Neuron (in vitro differentiated cells): ENCODE measurements around the gene HNMT.

ENCODE experiments used
- H2AFZ ChIP-seq: one replicate; pipeline ENCODE4 v1.6.1; 2013; ENCODE audit warnings: low read depth, mild to moderate bottlenecking, inconsistent platforms, low read length, moderate library complexity
- H3K27me3 ChIP-seq: one replicate; pipeline ENCODE4 v1.6.1; 2013; ENCODE audit warnings: low read length; ENCODE audit not compliant: insufficient read depth
- H3K36me3 ChIP-seq: one replicate; pipeline ENCODE4 v1.6.1; 2013; ENCODE audit warnings: low read length; ENCODE audit not compliant: insufficient read depth
- H3K4me1 ChIP-seq: one replicate; pipeline ENCODE4 v1.6.1; 2013; ENCODE audit warnings: low read length; ENCODE audit not compliant: insufficient read depth
- H3K4me3 ChIP-seq: 2 replicates; pipeline ENCODE4 v1.5.1; 2013; ENCODE audit warnings: mild to moderate bottlenecking, low read length, moderate library complexity
- H3K9me3 ChIP-seq: one replicate; pipeline ENCODE4 v1.6.1; 2013; ENCODE audit warnings: low read length

Gene HNMT

DNA sequence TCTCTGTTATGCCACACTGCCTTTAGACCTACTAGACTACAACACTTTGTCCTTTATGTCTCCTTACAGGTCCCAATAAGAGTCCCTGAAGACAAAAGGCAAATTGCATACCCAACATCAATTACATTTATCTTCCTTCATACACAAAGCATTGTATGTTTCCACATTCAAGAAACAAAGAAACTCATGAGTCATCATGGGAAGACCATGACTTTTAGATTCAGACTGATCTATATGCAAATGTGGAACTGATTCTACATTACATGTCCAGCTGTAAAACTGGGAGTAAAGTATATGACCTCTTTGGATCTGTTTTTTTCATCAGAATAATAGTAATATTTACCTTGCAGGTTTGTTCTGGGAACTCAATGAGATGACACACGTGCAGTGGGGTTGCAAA is 25.2 kb upstream of the HNMT start:
- Histone ChIP-seq H2AFZ (no peak overlapping the region), H3K36me3 (no peaks in the 10 kb centered on the region), H3K4me1 (no peaks in the 10 kb centered on the region), H3K27me3 (no peaks in the 10 kb centered on the region), H3K9me3 (no peaks in the 10 kb centered on the region), H3K4me3 (no peak overlapping the region)

DNA sequence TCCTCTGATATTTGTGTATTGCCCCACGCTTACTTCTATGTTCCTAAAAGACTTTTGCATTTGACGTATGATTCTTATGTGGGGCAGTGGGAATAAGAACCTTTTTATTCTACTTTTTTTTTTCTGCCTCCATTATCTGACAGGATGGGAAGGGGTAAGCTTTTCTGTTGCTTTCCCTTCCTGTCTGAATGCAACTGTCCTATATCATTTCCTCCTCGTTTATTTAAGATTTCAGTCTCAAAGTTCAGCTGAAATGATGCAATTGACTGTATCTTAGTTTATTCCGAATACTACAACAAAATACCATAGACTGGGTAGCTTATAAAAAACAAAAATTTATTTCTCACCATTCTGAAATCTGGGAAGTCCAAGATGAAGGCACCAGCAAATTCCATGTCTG is 24.1 kb upstream of the HNMT start:
- H3K4me1 ChIP-seq = no peaks in the 10 kb centered on the region
- no peaks in the 10 kb centered on the region for H3K36me3 ChIP-seq
- H2AFZ ChIP-seq = no peak overlapping the region
- no peak overlapping the region for H3K4me3 ChIP-seq
- no peaks in the 10 kb centered on the region for H3K27me3 ChIP-seq
- H3K9me3 ChIP-seq = no peaks in the 10 kb centered on the region

DNA sequence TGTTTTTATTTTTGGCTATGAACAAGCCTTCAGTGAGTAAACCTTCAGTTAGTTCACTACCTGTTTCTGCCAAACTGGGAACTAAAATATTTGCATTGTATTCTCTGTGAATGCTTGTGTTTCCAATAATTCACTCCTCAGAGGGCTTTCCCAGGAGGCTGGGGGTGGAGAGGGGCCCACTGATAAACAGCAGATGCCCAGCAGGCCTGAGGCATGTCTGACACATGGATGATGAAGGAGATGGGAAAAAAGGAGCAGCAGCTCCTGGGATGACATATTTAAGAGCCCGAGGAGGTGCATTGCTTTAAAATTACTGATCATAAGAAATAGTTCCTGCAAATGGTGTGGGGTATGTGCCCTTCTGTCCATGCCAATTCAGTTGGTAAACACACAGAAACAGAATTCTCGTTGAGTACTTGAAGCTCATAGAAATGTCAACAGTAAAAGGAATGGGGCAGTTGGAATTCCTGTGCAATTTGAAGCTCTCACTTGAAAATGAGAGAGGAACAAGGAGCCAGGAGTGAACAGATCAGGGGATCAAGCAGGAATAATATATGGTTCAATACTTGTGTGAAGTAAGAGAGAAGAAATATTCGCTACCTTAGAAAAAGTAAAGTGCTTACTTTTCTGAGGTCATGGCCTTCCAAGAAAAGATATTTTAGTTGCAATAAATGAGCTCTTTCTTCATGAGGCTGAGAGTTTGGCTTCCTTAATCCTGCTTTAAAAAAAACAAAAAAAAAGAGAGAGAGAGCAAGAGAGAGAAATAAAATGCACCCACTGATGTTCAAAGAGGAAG is 22.0 kb upstream of the HNMT start:
- no peaks in the 10 kb centered on the region for H3K9me3 ChIP-seq
- H3K4me3 ChIP-seq = no peak overlapping the region
- H3K27me3 ChIP-seq = no peaks in the 10 kb centered on the region
- no peaks in the 10 kb centered on the region for H3K4me1 ChIP-seq
- H2AFZ ChIP-seq = no peak overlapping the region
- H3K36me3 ChIP-seq = no peaks in the 10 kb centered on the region

DNA sequence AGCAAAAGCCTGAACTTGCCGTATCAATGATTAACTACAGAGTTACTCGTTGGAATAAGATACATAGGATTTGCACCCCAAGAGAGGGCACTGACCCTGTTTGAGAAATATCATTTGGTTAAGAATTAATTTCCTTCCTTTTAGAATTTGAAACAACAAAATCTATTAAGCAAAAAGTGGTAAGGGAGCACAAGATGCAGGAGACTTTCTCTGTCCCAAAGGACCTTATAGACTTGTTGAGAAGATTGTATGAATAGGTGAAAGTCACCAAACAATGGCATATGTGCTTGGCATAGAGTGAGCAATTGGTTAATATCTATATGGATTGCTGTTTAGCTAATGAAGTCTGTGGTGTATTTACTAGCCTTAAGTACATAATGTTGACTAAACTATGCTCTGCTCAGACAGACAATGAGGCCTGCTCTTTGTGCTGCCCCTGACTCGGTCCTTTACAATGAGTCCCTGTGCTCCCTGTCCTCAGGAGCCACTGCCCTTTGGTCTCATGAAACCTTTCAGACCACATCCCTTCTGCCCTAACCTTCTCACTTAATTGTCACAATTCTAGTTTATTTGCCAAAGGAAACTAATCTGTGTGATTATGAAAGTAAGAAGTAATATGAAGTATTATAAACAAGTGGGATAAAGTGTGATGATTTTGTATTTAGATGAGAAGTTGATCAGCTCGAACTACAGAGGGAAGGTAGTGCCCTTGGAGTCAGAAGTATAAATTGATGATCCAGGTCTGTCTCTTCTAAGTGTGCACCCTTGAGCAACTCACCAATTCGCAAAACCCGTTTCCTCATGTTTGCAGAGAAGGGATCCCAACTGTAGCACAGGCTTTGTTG is 21.2 kb upstream of the HNMT start:
- Histone ChIP-seq H3K9me3 (no peaks in the 10 kb centered on the region), H3K4me3 (no peak overlapping the region), H3K36me3 (no peaks in the 10 kb centered on the region), H2AFZ (no peak overlapping the region), H3K27me3 (no peaks in the 10 kb centered on the region), H3K4me1 (no peaks in the 10 kb centered on the region)

DNA sequence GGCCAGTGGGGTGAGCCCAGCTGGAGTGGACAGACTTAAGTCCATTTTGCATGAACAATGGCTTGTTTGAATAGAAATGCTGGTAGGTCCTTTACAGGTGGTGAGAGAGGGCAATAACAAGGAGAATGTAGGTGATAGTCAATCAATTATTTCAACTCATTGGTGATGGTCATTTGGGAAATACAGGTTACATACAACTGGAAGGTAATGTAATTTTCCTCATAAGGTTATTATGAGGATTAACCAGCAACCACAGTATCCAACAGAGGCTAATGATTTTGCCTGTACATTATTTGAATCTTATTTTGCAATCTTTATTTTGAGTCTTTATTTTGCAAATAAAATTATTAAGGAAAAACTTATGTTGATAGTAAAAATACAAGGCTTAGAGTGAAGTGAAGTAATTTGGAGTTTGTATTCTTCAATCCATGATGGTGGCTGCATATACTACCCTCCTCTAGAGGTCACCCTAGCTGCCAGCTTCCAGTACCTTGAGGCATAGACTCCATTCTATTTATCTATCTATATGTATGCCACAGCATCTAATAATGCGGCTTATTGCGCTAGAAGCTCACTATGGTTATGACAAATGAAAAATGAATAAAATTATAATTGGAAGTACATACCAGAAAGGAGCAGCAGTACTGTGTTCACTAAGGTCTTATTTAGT is 20.5 kb upstream of the HNMT start:
- Histone ChIP-seq H3K27me3 (no peaks in the 10 kb centered on the region), H3K4me1 (no peaks in the 10 kb centered on the region), H2AFZ (no peak overlapping the region), H3K9me3 (no peaks in the 10 kb centered on the region), H3K4me3 (no peak overlapping the region), H3K36me3 (no peaks in the 10 kb centered on the region)

DNA sequence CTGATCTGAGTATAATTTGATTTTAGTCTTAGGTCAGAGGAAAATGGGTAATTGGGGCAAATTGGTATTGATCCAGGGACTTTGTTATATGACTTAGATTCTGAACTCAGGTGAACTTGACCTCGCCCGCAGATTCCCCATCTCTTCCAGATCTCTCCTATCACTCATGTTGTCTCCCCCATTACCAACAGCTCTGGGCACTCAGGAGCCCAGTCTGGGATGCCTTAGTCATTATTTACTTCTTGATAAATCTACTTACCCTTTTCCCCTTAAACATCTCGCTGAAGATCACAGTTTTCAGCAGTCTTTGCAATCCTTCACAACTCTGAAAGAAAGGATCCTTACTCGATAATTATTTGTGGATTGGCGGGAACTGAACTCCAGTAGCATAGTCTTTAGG is 19.6 kb upstream of the HNMT start:
- H3K27me3 ChIP-seq = no peaks in the 10 kb centered on the region
- no peaks in the 10 kb centered on the region for H3K36me3 ChIP-seq
- H3K9me3 ChIP-seq = no peaks in the 10 kb centered on the region
- no peaks in the 10 kb centered on the region for H3K4me1 ChIP-seq
- no peak overlapping the region for H3K4me3 ChIP-seq
- no peak overlapping the region for H2AFZ ChIP-seq

DNA sequence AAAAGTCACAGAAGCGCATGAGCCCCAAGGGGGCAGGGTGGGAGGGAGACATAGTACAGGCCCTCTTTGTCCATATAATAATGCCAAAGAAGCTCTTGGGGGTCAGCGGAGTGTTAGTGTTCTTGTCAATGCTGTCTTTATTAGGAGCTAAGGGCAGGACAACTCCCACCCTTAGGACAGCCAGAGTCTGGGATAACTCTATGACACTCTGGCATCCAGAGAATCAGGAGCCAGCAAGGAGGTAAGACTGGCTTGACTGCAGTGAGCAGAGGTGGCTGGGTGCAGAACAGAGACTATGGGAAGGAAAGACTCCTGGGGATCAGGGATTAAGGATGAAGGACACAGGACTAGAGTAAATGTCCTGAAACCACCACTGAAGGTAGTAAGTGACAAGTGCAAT is 19.0 kb upstream of the HNMT start:
- Histone ChIP-seq H3K36me3 (no peaks in the 10 kb centered on the region), H3K9me3 (no peaks in the 10 kb centered on the region), H3K4me3 (no peak overlapping the region), H3K4me1 (no peaks in the 10 kb centered on the region), H2AFZ (no peak overlapping the region), H3K27me3 (no peaks in the 10 kb centered on the region)

DNA sequence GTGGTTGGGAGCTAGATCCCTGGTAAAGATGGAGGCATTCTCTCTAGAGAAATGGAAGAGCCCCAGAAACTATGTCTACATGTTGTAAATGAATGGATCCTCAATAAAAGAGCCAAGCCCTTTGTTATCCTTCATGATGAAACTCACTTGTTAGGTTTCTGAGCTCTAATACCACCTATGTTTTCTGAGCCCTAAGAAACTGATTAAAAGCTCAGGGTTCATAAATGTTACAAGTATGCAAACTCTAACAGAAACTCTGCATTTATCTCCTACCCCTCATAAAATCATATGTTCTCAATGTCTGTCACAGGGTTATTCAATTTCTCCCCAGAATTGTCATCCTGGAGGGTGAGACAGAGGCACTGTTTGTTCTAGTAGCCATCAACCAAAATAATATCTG is 18.0 kb upstream of the HNMT start:
- Histone ChIP-seq H2AFZ (no peak overlapping the region), H3K9me3 (no peaks in the 10 kb centered on the region), H3K27me3 (no peaks in the 10 kb centered on the region), H3K36me3 (no peaks in the 10 kb centered on the region), H3K4me3 (no peak overlapping the region), H3K4me1 (no peaks in the 10 kb centered on the region)

DNA sequence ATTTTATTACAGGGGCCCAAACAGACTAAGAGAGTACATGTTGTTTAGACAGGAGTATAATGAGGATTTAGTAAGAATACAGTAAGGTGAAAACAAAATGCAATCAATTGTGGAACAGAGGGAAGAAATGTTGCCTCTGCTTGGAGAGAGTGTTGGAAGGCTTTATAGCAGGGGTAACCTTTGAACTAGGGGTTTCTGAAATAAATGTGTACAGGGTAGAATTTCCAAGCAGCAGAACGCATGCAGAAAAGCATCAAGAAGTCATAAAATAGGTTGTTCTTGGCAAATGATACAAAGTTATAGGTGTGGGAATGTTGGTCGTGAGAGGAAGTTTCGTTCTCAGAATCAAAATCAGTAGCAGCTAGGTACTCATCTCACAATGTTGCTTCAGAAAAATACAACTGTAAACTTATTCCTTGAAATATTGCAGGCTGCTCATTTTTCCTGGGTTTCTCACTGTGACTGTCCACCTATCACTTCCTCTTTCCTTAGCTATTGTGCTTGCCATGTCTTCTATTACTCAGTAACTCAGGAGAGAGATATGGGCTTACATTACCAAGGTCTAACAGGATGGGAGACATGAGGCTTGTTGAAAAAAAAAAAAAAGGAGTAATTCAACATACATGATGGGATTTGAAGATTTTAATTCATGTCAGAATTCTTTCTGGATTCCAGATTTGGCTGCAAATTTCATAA is 17.1 kb upstream of the HNMT start:
- no peaks in the 10 kb centered on the region for H3K9me3 ChIP-seq
- H2AFZ ChIP-seq = no peak overlapping the region
- no peak overlapping the region for H3K4me3 ChIP-seq
- no peaks in the 10 kb centered on the region for H3K4me1 ChIP-seq
- no peaks in the 10 kb centered on the region for H3K36me3 ChIP-seq
- H3K27me3 ChIP-seq = no peaks in the 10 kb centered on the region

DNA sequence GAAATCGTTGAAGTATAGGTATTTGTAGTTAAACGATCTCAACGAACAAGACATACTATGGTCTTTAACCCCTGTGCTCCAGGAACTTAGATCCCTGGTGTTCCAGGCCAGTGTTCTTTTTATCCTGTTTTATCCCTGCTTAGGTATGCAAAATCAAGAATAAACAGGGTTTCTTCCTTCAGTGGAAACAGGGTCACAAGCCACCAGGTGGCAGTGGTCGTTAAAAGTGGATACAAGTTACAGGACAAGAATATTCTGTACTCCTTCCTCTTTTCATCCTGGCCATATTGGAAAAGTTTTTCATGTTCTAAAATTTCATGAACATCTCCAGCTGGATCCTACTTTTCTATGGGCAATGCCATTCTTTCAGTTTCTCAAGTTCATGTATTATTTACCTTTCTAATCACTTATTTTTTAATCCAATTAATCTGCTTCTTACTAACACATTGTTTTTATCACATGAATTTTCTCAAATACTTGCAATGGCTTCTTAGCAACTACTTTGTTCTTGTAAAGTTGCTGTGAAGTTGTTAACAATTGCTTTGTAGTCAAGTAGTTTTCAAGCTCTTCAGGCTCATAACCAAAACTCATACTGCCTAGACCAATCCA is 16.4 kb upstream of the HNMT start:
- no peaks in the 10 kb centered on the region for H3K4me1 ChIP-seq
- no peak overlapping the region for H3K4me3 ChIP-seq
- no peaks in the 10 kb centered on the region for H3K9me3 ChIP-seq
- no peaks in the 10 kb centered on the region for H3K27me3 ChIP-seq
- no peaks in the 10 kb centered on the region for H3K36me3 ChIP-seq
- no peak overlapping the region for H2AFZ ChIP-seq

DNA sequence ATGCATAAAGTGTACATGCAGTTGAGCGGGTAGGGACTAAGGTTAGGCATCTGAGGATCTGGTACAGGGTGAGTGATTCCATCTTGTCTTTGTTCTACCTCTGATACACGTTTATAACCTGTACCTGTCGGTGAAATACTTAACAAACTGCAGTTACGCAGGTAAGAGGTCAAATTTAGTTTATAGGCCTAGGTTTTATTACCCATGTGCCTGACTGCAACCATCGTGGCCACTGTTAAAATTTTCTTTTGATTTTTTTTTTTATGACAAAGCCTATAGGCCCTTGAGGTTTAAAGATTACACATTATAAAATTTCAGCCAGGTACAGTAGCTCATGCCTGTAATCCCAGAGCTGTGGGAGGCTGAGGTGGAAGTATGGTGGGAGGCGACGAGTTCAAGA is 15.4 kb upstream of the HNMT start:
- no peaks in the 10 kb centered on the region for H3K9me3 ChIP-seq
- H3K36me3 ChIP-seq = no peaks in the 10 kb centered on the region
- H2AFZ ChIP-seq = no peak overlapping the region
- H3K4me1 ChIP-seq = no peaks in the 10 kb centered on the region
- no peaks in the 10 kb centered on the region for H3K27me3 ChIP-seq
- no peak overlapping the region for H3K4me3 ChIP-seq

DNA sequence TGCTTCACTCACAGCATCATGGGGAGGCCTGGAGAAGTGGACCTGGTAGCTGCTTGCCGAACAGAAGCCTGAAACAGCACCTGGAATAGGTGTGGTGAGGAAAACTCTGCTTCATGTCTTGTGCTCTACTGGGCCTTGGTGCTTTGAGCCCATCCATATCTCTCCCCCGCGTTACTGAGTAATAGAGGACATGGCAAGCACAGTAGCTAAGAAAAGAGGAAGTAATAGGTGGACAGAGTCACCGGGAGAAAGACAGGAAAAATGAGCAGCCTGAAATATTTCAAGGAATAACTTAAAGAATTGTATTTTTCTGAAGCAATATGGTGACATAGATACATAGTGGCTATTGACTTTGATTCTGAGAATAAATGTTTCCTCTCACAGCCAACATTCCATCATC is 14.0 kb upstream of the HNMT start:
- no peaks in the 10 kb centered on the region for H3K4me1 ChIP-seq
- H3K27me3 ChIP-seq = no peaks in the 10 kb centered on the region
- H3K36me3 ChIP-seq = no peaks in the 10 kb centered on the region
- H2AFZ ChIP-seq = no peak overlapping the region
- no peak overlapping the region for H3K4me3 ChIP-seq
- H3K9me3 ChIP-seq = no peaks in the 10 kb centered on the region
